A549 (cell line): ENCODE results near the gene PTPDC1. TPM values are rescaled to one million over a fixed set of nuclear protein-coding genes. Genes with fewer than 3 reads are reported as not detected.

Experiments used
- ATAC-seq, 2 experiments: fragments of 200-7000 bp in 1 of 2; fragments of >200 bp in 1 of 2; cut with Nextera tagmentation in 1 of 2; cut with Tn5 transposase in 1 of 2; 3 replicates each; pipeline versions ENCODE4 v1.8.0 to v1.9.1; 2018 to 2020; ENCODE audit warnings: mild to moderate bottlenecking in 1 of 2, moderate library complexity in 1 of 2
- CTCF ChIA-PET: fragments of 300-600 bp; sonication (Branson Sonifier 250); formaldehyde crosslinking; extraction: SDS; loops from one replicate; lab custom pipeline; 2021; ENCODE audit warnings: antibody characterized with exemption, inconsistent platforms; lab: Yijun Ruan, JAX
- POLR2A ChIA-PET: fragments of 350-600 bp; formaldehyde crosslinking; extraction: SDS; loops from one replicate; lab custom pipeline; 2021; ENCODE audit warnings: antibody characterized with exemption, inconsistent platforms; lab: Yijun Ruan, JAX
- DNase-seq, 2 experiments: peaks; one replicate each; pipeline versions ENCODE4 v3.0.0 to v3.0.0-alpha.2; 2011 to 2016; ENCODE audit warnings: low read depth in 1 of 2, low spot score in 1 of 2
- FAIRE-seq: peaks from 2 replicates; lab custom pipeline; 2011; peaks lifted over from hg19 to GRCh38; lab: Jason Lieb, UNC
- H3K27ac ChIP-seq, 2 experiments: fragments of >200 bp; sonication (Bioruptor Twin); formaldehyde crosslinking; 3 replicates each; pipeline ENCODE4 v1.5.1; 2016 to 2017
- H3K4me1 ChIP-seq: fragments of >200 bp; sonication (Bioruptor Twin); formaldehyde crosslinking; 3 replicates; pipeline ENCODE4 v1.6.1; 2016
- H3K4me2 ChIP-seq: fragments of >200 bp; sonication (Bioruptor Twin); formaldehyde crosslinking; 3 replicates; pipeline ENCODE4 v1.6.1; 2016
- H3K4me3 ChIP-seq: fragments of >200 bp; sonication (Bioruptor Twin); formaldehyde crosslinking; 3 replicates; pipeline ENCODE4 v1.5.1; 2016
- H3K9me3 ChIP-seq: fragments of >200 bp; sonication (Bioruptor Twin); formaldehyde crosslinking; 3 replicates; pipeline ENCODE4 v1.6.1; 2016
- CBX2 ChIP-seq: fragments of 200-600 bp; sonication (generic); IDR thresholded peaks from 2 replicates; pipeline ENCODE4 v1.6.1; 2016; ENCODE audit warnings: low read depth, mild to moderate bottlenecking, borderline replicate concordance
- CEBPB ChIP-seq, 2 experiments: fragments of >200 bp in 1 of 2; sonication (Bioruptor Twin) in 1 of 2; formaldehyde crosslinking in 1 of 2; IDR thresholded peaks; 2 replicates each; pipeline ENCODE4 v1.6.1; 2012 to 2016
- EHF ChIP-seq: fragments of 250-450 bp; sonication (Bioruptor Pico); IDR thresholded peaks from 2 replicates; pipeline ENCODE4 v1.5.0; 2020; ENCODE audit warnings: mild to moderate bottlenecking
- EP300 ChIP-seq, 2 experiments: fragments of >200 bp; sonication (Bioruptor Twin); formaldehyde crosslinking; IDR thresholded peaks; 2 replicates in 1 of 2; 3 replicates in 1 of 2; pipeline ENCODE4 v1.6.1; 2016 to 2017
- ESRRA ChIP-seq: fragments of 150-350 bp; IDR thresholded peaks from 2 replicates; pipeline ENCODE4 v1.6.1; 2014; ENCODE audit warnings: mild to moderate bottlenecking, low read length, borderline replicate concordance
- FOSL2 ChIP-seq, 2 experiments: fragments of 450-650 bp in 1 of 2; fragments of >200 bp in 1 of 2; sonication (Bioruptor Twin) in 1 of 2; formaldehyde crosslinking; IDR thresholded peaks; 2 replicates each; pipeline versions ENCODE4 v1.5.0 to v1.6.1; 2016 to 2020; ENCODE audit warnings: mild to moderate bottlenecking in 1 of 2, moderate library complexity in 1 of 2
- HDAC2 ChIP-seq: fragments of 200-600 bp; sonication (generic); IDR thresholded peaks from 2 replicates; pipeline ENCODE4 v1.6.1; 2016
- HEYL ChIP-seq: fragments of 250-450 bp; sonication (Bioruptor Pico); IDR thresholded peaks from 2 replicates; pipeline ENCODE4 v1.8.0; 2021; ENCODE audit warnings: mild to moderate bottlenecking, moderate library complexity
- HOXA7 ChIP-seq: fragments of 250-450 bp; sonication (Bioruptor Pico); IDR thresholded peaks from 2 replicates; pipeline ENCODE4 v1.5.0; 2020; ENCODE audit warnings: mild to moderate bottlenecking, moderate library complexity
- HOXB5 ChIP-seq: fragments of 250-450 bp; sonication (Bioruptor Pico); IDR thresholded peaks from 2 replicates; pipeline ENCODE4 v1.5.0; 2020; ENCODE audit warnings: mild to moderate bottlenecking, moderate library complexity
- MAZ ChIP-seq: fragments of 150-350 bp; IDR thresholded peaks from 2 replicates; pipeline ENCODE4 v1.6.1; 2014; ENCODE audit warnings: antibody characterized with exemption, low read depth, low read length, borderline replicate concordance
- NPAS2 ChIP-seq: fragments of 250-450 bp; sonication (Bioruptor Pico); IDR thresholded peaks from 2 replicates; pipeline ENCODE4 v1.8.0; 2022; ENCODE audit warnings: mild to moderate bottlenecking, moderate library complexity, borderline replicate concordance
- NR3C1 ChIP-seq: fragments of >200 bp; sonication (Bioruptor Twin); formaldehyde crosslinking; IDR thresholded peaks from 3 replicates; pipeline ENCODE4 v1.6.1; 2017
- PHF8 ChIP-seq: fragments of 200-600 bp; sonication (generic); IDR thresholded peaks from 2 replicates; pipeline ENCODE4 v1.6.1; 2016; ENCODE audit warnings: low read depth, mild to moderate bottlenecking, antibody characterized with exemption, moderate library complexity, borderline replicate concordance
- POLR2A ChIP-seq: IDR thresholded peaks from 2 replicates; pipeline ENCODE4 v1.6.1; 2012; ENCODE audit warnings: mild to moderate bottlenecking, low read length
- POLR2AphosphoS2 ChIP-seq: conservative IDR thresholded peaks from 2 replicates; pipeline ENCODE4 v1.6.1; 2012; ENCODE audit warnings: low read length, improper control_type of control experiment, inconsistent platforms
- RARB ChIP-seq: fragments of 250-450 bp; sonication (Bioruptor Pico); IDR thresholded peaks from 2 replicates; pipeline ENCODE4 v1.8.0; 2021; ENCODE audit warnings: mild to moderate bottlenecking, moderate library complexity
- RFX5 ChIP-seq: fragments of 450-650 bp; IDR thresholded peaks from 2 replicates; pipeline ENCODE4 v1.7.1; 2014; ENCODE audit warnings: antibody characterized with exemption, mild to moderate bottlenecking, moderate library complexity
- RNF2 ChIP-seq: fragments of 200-600 bp; sonication (generic); IDR thresholded peaks from 2 replicates; pipeline ENCODE4 v1.6.1; 2016; ENCODE audit warnings: low read depth, mild to moderate bottlenecking, antibody characterized with exemption, moderate library complexity, borderline replicate concordance
- SMC3 ChIP-seq: fragments of >200 bp; sonication (Bioruptor Twin); formaldehyde crosslinking; IDR thresholded peaks from 3 replicates; pipeline ENCODE4 v1.6.1; 2018; ENCODE audit warnings: inconsistent platforms
- SREBF2 ChIP-seq: fragments of 450-650 bp; IDR thresholded peaks from 2 replicates; pipeline ENCODE4 v1.6.1; 2014; ENCODE audit warnings: mild to moderate bottlenecking, moderate library complexity
- TFCP2L1 ChIP-seq: fragments of 250-450 bp; sonication (Bioruptor Pico); IDR thresholded peaks from 2 replicates; pipeline ENCODE4 v1.5.0; 2021; ENCODE audit warnings: mild to moderate bottlenecking
- TP53 ChIP-seq: fragments of 250-450 bp; sonication (Bioruptor Pico); IDR thresholded peaks from 2 replicates; pipeline ENCODE4 v1.5.0; 2021; ENCODE audit warnings: mild to moderate bottlenecking, moderate library complexity
- ZC3H11A ChIP-seq: fragments of 450-650 bp; IDR thresholded peaks from 2 replicates; pipeline ENCODE4 v1.6.1; 2014; ENCODE audit warnings: antibody characterized with exemption, mild to moderate bottlenecking
- WGBS: methylation state at CpG from one replicate; pipeline ENCODE4 v1.1.6; 2017; ENCODE audit errors: missing lambda C conversion rate; 5-methylcytosine and 5-hydroxymethylcytosine counted together
- polyA plus RNA-seq, 4 experiments: library from polyadenylated mRNA; depleted of rRNA in 3 of 4; stranded (reverse); fragments of >200 nt; fragmentation: RNase III in 1 of 4; extraction: RNeasy Plus Mini Kit Qiagen cat#74134 plus additional on column Dnase treatment in 1 of 4; gene quantifications; 2 replicates in 3 of 4; 3 replicates in 1 of 4; pipeline ENCODE4 v1.2.3, GENCODE V29; 2011 to 2017
- TF ChIP-seq, protein P1 (sequence below): fragments of 200-600 bp; sonication (generic); IDR thresholded peaks from 2 replicates; pipeline ENCODE4 v1.6.1; 2016; ENCODE audit warnings: antibody characterized with exemption, mild to moderate bottlenecking, moderate library complexity
- TF ChIP-seq, protein P2 (sequence below): IDR thresholded peaks from 2 replicates; pipeline ENCODE4 v1.6.1; 2012
- TF ChIP-seq, protein P3 (sequence below): fragments of >200 bp; sonication (Bioruptor Twin); formaldehyde crosslinking; IDR thresholded peaks from 3 replicates; pipeline ENCODE4 v1.5.1; 2016

Gene PTPDC1
- polyA plus RNA-seq, 2 of the 4 experiments (the other 2 are of a cell fraction) = 3.8 to 16.9 TPM

DNA sequence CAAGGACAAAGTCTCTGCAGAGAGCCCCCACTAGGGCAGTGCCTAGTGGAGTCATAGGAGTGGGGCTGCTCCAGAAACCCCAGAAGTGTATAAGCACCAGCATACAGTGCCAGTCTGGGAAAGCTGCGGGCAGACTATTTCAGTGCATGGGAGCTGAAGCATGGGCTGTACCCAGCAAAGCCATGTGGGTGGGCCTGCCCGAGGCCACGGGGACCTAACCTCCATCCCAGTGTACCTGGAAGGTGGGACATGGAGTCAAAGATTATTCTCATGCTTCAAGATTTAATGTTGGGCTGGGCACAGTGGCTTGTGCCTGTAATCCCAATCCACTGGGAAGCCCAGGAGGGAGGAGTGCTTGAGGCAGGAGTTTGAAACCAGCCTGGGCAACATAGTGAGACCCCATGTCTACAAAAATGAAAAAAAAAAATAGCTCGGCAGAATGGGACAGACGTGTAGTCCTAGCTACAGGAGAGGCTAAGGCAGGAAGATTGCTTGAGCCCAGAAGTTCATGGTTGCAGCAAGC lies 36.7 kb downstream of the PTPDC1 start (continued):
- no peak for TF ChIP-seq PHF8
- TF ChIP-seq, protein P1, sequence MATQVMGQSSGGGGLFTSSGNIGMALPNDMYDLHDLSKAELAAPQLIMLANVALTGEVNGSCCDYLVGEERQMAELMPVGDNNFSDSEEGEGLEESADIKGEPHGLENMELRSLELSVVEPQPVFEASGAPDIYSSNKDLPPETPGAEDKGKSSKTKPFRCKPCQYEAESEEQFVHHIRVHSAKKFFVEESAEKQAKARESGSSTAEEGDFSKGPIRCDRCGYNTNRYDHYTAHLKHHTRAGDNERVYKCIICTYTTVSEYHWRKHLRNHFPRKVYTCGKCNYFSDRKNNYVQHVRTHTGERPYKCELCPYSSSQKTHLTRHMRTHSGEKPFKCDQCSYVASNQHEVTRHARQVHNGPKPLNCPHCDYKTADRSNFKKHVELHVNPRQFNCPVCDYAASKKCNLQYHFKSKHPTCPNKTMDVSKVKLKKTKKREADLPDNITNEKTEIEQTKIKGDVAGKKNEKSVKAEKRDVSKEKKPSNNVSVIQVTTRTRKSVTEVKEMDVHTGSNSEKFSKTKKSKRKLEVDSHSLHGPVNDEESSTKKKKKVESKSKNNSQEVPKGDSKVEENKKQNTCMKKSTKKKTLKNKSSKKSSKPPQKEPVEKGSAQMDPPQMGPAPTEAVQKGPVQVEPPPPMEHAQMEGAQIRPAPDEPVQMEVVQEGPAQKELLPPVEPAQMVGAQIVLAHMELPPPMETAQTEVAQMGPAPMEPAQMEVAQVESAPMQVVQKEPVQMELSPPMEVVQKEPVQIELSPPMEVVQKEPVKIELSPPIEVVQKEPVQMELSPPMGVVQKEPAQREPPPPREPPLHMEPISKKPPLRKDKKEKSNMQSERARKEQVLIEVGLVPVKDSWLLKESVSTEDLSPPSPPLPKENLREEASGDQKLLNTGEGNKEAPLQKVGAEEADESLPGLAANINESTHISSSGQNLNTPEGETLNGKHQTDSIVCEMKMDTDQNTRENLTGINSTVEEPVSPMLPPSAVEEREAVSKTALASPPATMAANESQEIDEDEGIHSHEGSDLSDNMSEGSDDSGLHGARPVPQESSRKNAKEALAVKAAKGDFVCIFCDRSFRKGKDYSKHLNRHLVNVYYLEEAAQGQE = no peak

DNA sequence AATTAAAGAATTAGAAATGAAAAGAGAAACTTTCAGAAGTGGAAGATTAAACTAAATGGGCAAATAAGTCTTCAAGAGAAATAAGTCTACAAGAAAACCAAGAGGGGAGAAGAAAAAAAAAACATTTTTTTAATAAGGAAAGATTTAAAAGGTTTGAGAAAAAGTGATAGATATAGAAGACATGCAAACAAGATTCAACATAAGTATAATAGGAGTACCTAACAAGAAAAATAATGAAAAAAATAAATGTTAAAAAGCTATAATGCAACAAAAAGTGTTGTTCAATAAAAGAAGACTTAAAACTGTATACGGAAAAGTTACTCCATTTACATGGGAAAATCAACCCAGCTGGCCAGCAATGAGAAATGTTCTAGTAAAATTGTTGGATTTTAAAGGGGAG lies 42.6 kb downstream of the PTPDC1 start:
- no peak overlapping the region for H3K27ac ChIP-seq
- 54% methylated on average over 1 of the region's 1 CpG for WGBS
- CTCF ChIA-PET = interaction anchor here (0.8 kb wide), 1 partner anchor 86 kb away, joined by 3 read pairs; no protein-coding TSS in a partner anchor
- POLR2A ChIA-PET = no interaction called here
- TF ChIP-seq HDAC2 = no peak
- TF ChIP-seq HOXA7 (CRISPR knock-in tag) = no peak
- no peak for TF ChIP-seq POLR2A
- no peak for TF ChIP-seq EP300 (IDR thresholded peaks at IDR 0.05)
- no peak for TF ChIP-seq POLR2AphosphoS2
- TF ChIP-seq, protein P1 = no peak
- TF ChIP-seq PHF8 = no peak
- TF ChIP-seq ESRRA = no peak
- no peak for TF ChIP-seq CEBPB (IDR thresholded peaks at IDR 0.05)
- TF ChIP-seq HOXB5 (CRISPR knock-in tag) = no peak
- TF ChIP-seq NPAS2 = no peak
- no peak for TF ChIP-seq RNF2
- TF ChIP-seq FOSL2 (IDR thresholded peaks at IDR 0.05) = no peak
- no peak for TF ChIP-seq FOSL2 (CRISPR knock-in tag; IDR thresholded peaks at IDR 0.05)
- TF ChIP-seq, protein P2, sequence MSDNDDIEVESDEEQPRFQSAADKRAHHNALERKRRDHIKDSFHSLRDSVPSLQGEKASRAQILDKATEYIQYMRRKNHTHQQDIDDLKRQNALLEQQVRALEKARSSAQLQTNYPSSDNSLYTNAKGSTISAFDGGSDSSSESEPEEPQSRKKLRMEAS = no peak
- TF ChIP-seq, all 56 proteins: peak for 0
- DNase-seq (no peak), FAIRE-seq (no peak), ATAC-seq (no peak)
- H3K4me2 ChIP-seq = no peak overlapping the region
- no peaks in the 10 kb centered on the region for H3K4me1 ChIP-seq
- H3K9me3 ChIP-seq = peaks cover 50% of the 10 kb centered on the region
- H3K4me3 ChIP-seq = no peak overlapping the region

DNA sequence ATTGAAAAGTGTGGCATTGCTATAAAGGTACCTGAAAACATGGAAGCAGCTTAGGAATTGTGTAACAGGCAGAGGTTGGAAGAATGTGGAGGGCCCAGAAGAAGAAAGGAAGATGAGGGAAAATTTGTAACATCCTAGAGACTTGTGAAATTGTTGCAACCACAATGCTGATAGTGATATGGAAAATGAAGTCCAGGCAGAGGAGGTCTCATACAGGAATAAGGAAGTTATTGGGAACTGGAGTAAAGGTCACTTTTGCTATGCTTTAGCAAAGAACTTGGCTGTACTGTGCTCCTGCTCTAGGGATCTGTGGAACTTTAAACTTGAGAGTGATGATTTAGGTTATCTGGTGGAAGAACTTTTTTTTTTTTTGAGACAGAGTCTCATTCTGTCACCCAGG lies 43.5 kb downstream of the PTPDC1 start:
- H3K4me1 ChIP-seq = no peaks in the 10 kb centered on the region
- H3K4me3 ChIP-seq = no peak overlapping the region
- TF ChIP-seq HEYL (CRISPR knock-in tag) (no peak), TFCP2L1 (no peak), CEBPB (IDR thresholded peaks at IDR 0.05) (no peak), RFX5 (no peak), CBX2 (no peak), ESRRA (no peak), EHF (no peak), SREBF2 (no peak), ZC3H11A (no peak), POLR2AphosphoS2 (no peak), MAZ (no peak), SMC3 (no peak), NR3C1 (no peak), RARB (CRISPR knock-in tag) (no peak), TP53 (CRISPR knock-in tag) (no peak)
- TF ChIP-seq, protein P3, sequence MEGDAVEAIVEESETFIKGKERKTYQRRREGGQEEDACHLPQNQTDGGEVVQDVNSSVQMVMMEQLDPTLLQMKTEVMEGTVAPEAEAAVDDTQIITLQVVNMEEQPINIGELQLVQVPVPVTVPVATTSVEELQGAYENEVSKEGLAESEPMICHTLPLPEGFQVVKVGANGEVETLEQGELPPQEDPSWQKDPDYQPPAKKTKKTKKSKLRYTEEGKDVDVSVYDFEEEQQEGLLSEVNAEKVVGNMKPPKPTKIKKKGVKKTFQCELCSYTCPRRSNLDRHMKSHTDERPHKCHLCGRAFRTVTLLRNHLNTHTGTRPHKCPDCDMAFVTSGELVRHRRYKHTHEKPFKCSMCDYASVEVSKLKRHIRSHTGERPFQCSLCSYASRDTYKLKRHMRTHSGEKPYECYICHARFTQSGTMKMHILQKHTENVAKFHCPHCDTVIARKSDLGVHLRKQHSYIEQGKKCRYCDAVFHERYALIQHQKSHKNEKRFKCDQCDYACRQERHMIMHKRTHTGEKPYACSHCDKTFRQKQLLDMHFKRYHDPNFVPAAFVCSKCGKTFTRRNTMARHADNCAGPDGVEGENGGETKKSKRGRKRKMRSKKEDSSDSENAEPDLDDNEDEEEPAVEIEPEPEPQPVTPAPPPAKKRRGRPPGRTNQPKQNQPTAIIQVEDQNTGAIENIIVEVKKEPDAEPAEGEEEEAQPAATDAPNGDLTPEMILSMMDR = no peak
- FAIRE-seq = no peak
- no peak for ATAC-seq
- ChIA-PET POLR2A (no interaction called here), CTCF (no interaction called here)
- DNase-seq = no peak
- H3K9me3 ChIP-seq = peaks cover 50% of the 10 kb centered on the region
- H3K27ac ChIP-seq = no peak overlapping the region
- H3K4me2 ChIP-seq = no peak overlapping the region
